ENCODE results near the gene RAPGEF5. TPM values are rescaled to one million over a fixed set of nuclear protein-coding genes. Genes with fewer than 3 reads are reported as not detected.

The RAPGEF5 gene
- total and polyA plus RNA-seq, 2 donors (not counting 3 experiments of a cell fraction or from before 2014, with no cell fraction given) = 10.0 to 43.2 TPM

GRCh38 chr7:22210967-22211366 is 146.0 kb downstream of the RAPGEF5 start:
- H3K4me1 ChIP-seq (ENCODE audit: control insufficient read depth, extremely low read depth, insufficient read depth, low read length) = peaks cover 53% of the 10 kb centered on the region
- dilution Hi-C loops (cut with MboI; ENCODE audit: extremely low pct_ligation_motif_present, low sequenced_read_pairs) = no loop called here
- CTCF ChIA-PET = interaction anchor here (1.0 kb wide), 1 partner anchor 101 kb away, joined by 4 read pairs; no protein-coding TSS in a partner anchor
- no peak for TF ChIP-seq JUN (IDR thresholded peaks at IDR 0.05; ENCODE audit: borderline replicate concordance, insufficient read depth, insufficient read length, low read depth)
- TF ChIP-seq FOS (IDR thresholded peaks at IDR 0.05; ENCODE audit: borderline replicate concordance, insufficient read depth, low read length) = peak; percentile 8
- no peak overlapping the region for H3K4me2 ChIP-seq (ENCODE audit: insufficient read depth, low read length)
- H3K79me2 ChIP-seq (ENCODE audit: control insufficient read depth, insufficient read depth, low read length) = peaks cover 21% of the 10 kb centered on the region
- H2AFZ ChIP-seq (ENCODE audit: low read depth, low read length) = no peak overlapping the region
- H4K20me1 ChIP-seq (replicated peaks; ENCODE audit: control insufficient read depth, extremely low read depth, insufficient read depth, low read length) = no peaks in the 10 kb centered on the region
- no peaks in the 10 kb centered on the region for H3K9me3 ChIP-seq (replicated peaks; ENCODE audit: control insufficient read depth, insufficient read depth, low read length)
- BruUV-seq (replicated peaks) = no TSS peak
- no peaks in the 10 kb centered on the region for H3K27me3 ChIP-seq (ENCODE audit: control insufficient read depth in 2 of 2, insufficient read depth in 2 of 2, low read length in 2 of 2)
- POLR2A ChIA-PET = no interaction called here
- DNase-seq (ENCODE audit: low read depth, low spot score) (no peak), FAIRE-seq (no peak)
- H3K36me3 ChIP-seq (ENCODE audit: control insufficient read depth in 2 of 2, extremely low read depth in 1 of 2, insufficient read depth in 2 of 2, low read length in 2 of 2) = no peaks in the 10 kb centered on the region
- no peak overlapping the region for H3K4me3 ChIP-seq (replicated peaks in 1 of 3; ENCODE audit: insufficient read depth in 1 of 3, low read depth in 1 of 3, low read length in 3 of 3)
- intact Hi-C loops (cut with micrococcal nuclease) = loop anchor here (2.0 to 10.0 kb wide), 4 partner anchors 54 to 804 kb away; partner anchors contain the start of genes CDCA7L and HYCC1
- no peak overlapping the region for H3K9ac ChIP-seq (replicated peaks; ENCODE audit: extremely low read depth, insufficient read depth, low read length)
- H3K27ac ChIP-seq (ENCODE audit: insufficient read depth, low read depth, low read length) = no peak overlapping the region
- no peaks in the 10 kb centered on the region for H3K9me1 ChIP-seq (replicated peaks; ENCODE audit: control insufficient read depth, extremely low read depth, insufficient read depth, low read length)

DNA sequence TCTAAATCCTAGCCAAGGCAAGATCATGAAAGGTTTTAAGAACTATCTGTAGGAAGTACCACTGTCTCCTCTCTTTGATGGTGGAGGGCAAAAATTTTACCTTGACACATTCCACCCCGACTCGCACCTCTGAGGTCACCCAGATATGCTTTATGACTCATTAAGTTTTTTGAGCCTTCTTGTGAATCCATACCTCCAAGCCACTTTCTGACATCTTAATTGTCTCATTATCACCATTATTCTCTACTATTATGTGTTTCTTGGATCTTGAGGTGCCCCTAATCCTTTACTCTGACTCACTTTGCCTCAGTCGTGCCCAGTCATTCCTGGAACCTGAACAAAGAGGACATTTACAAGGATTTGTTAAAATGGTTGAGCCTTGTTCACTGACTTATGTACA is 146.6 kb downstream of the RAPGEF5 start:
- TF ChIP-seq JUN (IDR thresholded peaks at IDR 0.05; ENCODE audit: borderline replicate concordance, insufficient read depth, insufficient read length, low read depth) (peak; percentile 19), MYC (IDR thresholded peaks at IDR 0.05; ENCODE audit: low read depth, low read length) (no peak)
- ChIA-PET POLR2A (no interaction called here), CTCF (no interaction called here)
- BruUV-seq (replicated peaks) = no TSS peak
- H3K36me3 ChIP-seq (ENCODE audit: control insufficient read depth in 2 of 2, extremely low read depth in 1 of 2, insufficient read depth in 2 of 2, low read length in 2 of 2) = no peaks in the 10 kb centered on the region
- H3K4me3 ChIP-seq (replicated peaks in 1 of 3; ENCODE audit: insufficient read depth in 1 of 3, low read depth in 1 of 3, low read length in 3 of 3) = no peak overlapping the region
- dilution Hi-C loops (cut with MboI; ENCODE audit: extremely low pct_ligation_motif_present, low sequenced_read_pairs) = no loop called here
- H3K79me2 ChIP-seq (ENCODE audit: control insufficient read depth, insufficient read depth, low read length) = peaks cover 15% of the 10 kb centered on the region
- FAIRE-seq (no peak), DNase-seq (ENCODE audit: low read depth, low spot score) (no peak)
- no peaks in the 10 kb centered on the region for H3K9me3 ChIP-seq (replicated peaks; ENCODE audit: control insufficient read depth, insufficient read depth, low read length)
- H3K27me3 ChIP-seq (ENCODE audit: control insufficient read depth in 2 of 2, insufficient read depth in 2 of 2, low read length in 2 of 2) = no peaks in the 10 kb centered on the region
- peaks cover 47% of the 10 kb centered on the region for H3K4me1 ChIP-seq (ENCODE audit: control insufficient read depth, extremely low read depth, insufficient read depth, low read length)
- H3K9me1 ChIP-seq (replicated peaks; ENCODE audit: control insufficient read depth, extremely low read depth, insufficient read depth, low read length) = no peaks in the 10 kb centered on the region
- H2AFZ ChIP-seq (ENCODE audit: low read depth, low read length) = no peak overlapping the region
- H3K9ac ChIP-seq (replicated peaks; ENCODE audit: extremely low read depth, insufficient read depth, low read length) = no peak overlapping the region
- no peak overlapping the region for H3K4me2 ChIP-seq (ENCODE audit: insufficient read depth, low read length)
- H3K27ac ChIP-seq (ENCODE audit: insufficient read depth, low read depth, low read length) = no peak overlapping the region
- H4K20me1 ChIP-seq (replicated peaks; ENCODE audit: control insufficient read depth, extremely low read depth, insufficient read depth, low read length) = no peaks in the 10 kb centered on the region
- intact Hi-C loops (cut with micrococcal nuclease) = loop anchor here (2.0 to 10.0 kb wide), 4 partner anchors 54 to 804 kb away; partner anchors contain the start of genes CDCA7L and HYCC1

Data from endothelial cell of umbilical vein (primary cell).